ENCODE results near the gene SLC9A2.

The SLC9A2 gene

GRCh38 chr2:102619414-102620319 is at the start of gene SLC9A2:
Gene SLC9A2, plus strand, starts transcription at chr2:102619553. Its CDS starts 296 bp downstream, at chr2:102619849.
- peak in 1 of 2 donors; percentile 7 for DNase-seq (ENCODE audit: low read depth in 2 of 2)

GRCh38 chr2:102575888-102576287 is 43.5 kb upstream of the SLC9A2 start:
- DNase-seq (ENCODE audit: low read depth in 2 of 2) = no peak

GRCh38 chr2:102578376-102578775 is 41.0 kb upstream of the SLC9A2 start:
- no peak for DNase-seq (ENCODE audit: low read depth in 2 of 2)

- no peak for DNase-seq (ENCODE audit: low read depth in 2 of 2)
Observed at GRCh38 chr2:102581911-102582310, 37.4 kb upstream of the SLC9A2 start.

- no peak for DNase-seq (ENCODE audit: low read depth in 2 of 2)
Observed at GRCh38 chr2:102582845-102583244, 36.5 kb upstream of the SLC9A2 start.

- DNase-seq (ENCODE audit: low read depth in 2 of 2) = no peak
Observed at GRCh38 chr2:102585847-102586404, 33.4 kb upstream of the SLC9A2 start.

- no peak for DNase-seq (ENCODE audit: low read depth in 2 of 2)
Observed at GRCh38 chr2:102588213-102588939, 31.0 kb upstream of the SLC9A2 start.

- no peak for DNase-seq (ENCODE audit: low read depth in 2 of 2)
Observed at GRCh38 chr2:102589444-102589843, 29.9 kb upstream of the SLC9A2 start.

- no peak for DNase-seq (ENCODE audit: low read depth in 2 of 2)
Observed at GRCh38 chr2:102591491-102592045, 27.8 kb upstream of the SLC9A2 start.

GRCh38 chr2:102592601-102593000 is 26.8 kb upstream of the SLC9A2 start:
- DNase-seq (ENCODE audit: low read depth in 2 of 2) = no peak

- no peak for DNase-seq (ENCODE audit: low read depth in 2 of 2)
Observed at GRCh38 chr2:102593516-102593915, 25.8 kb upstream of the SLC9A2 start.

GRCh38 chr2:102594445-102595016 is 24.8 kb upstream of the SLC9A2 start:
- DNase-seq (ENCODE audit: low read depth in 2 of 2) = no peak

GRCh38 chr2:102597788-102598187 is 21.6 kb upstream of the SLC9A2 start:
- DNase-seq (ENCODE audit: low read depth in 2 of 2) = no peak

GRCh38 chr2:102599486-102599885 is 19.9 kb upstream of the SLC9A2 start:
- no peak for DNase-seq (ENCODE audit: low read depth in 2 of 2)

- no peak for DNase-seq (ENCODE audit: low read depth in 2 of 2)
Observed at GRCh38 chr2:102601730-102602129, 17.6 kb upstream of the SLC9A2 start.

GRCh38 chr2:102603904-102604303 is 15.4 kb upstream of the SLC9A2 start:
- no peak for DNase-seq (ENCODE audit: low read depth in 2 of 2)

GRCh38 chr2:102604769-102605168 is 14.6 kb upstream of the SLC9A2 start:
- DNase-seq (ENCODE audit: low read depth in 2 of 2) = no peak

GRCh38 chr2:102606353-102606752 is 13.0 kb upstream of the SLC9A2 start:
- DNase-seq (ENCODE audit: low read depth in 2 of 2) = no peak

- DNase-seq (ENCODE audit: low read depth in 2 of 2) = peak in 1 of 2 donors; percentile 24
Observed at GRCh38 chr2:102615620-102616436, 3.5 kb upstream of the SLC9A2 start.

- DNase-seq (ENCODE audit: low read depth in 2 of 2) = peak in 1 of 2 donors; percentile 34
Observed at GRCh38 chr2:102618452-102619413, 620 bp upstream of the SLC9A2 start.
